HepG2 (cell line): Measurements from ENCODE around the gene ELP5. TPM values are rescaled to one million over a fixed set of nuclear protein-coding genes. Genes with fewer than 3 reads are reported as not detected.

Experiments used
- BORCS8-MEF2B ChIP-seq: sonication (generic); formaldehyde crosslinking; IDR thresholded peaks from 2 replicates; pipeline ENCODE4 v1.8.0; 2022; ENCODE audit warnings: mild to moderate bottlenecking, missing genetic modification reagents
- CTCF ChIP-seq: sonication (generic); formaldehyde crosslinking; IDR thresholded peaks from 2 replicates; pipeline ENCODE4 v1.5.0; 2020; ENCODE audit warnings: mild to moderate bottlenecking, missing genetic modification reagents, moderate library complexity
- GABPA ChIP-seq, 2 experiments: IDR thresholded peaks; 2 replicates each; pipeline ENCODE4 v1.6.1; 2011 to 2016; ENCODE audit warnings: low read depth in 2 of 2, low read length in 1 of 2, missing biosample characterization in 1 of 2, missing genetic modification characterization in 1 of 2
- MIER2 ChIP-seq: IDR thresholded peaks from 2 replicates; pipeline ENCODE4 v1.6.1; 2016; ENCODE audit warnings: missing biosample characterization, missing genetic modification reagents
- NCOR1 ChIP-seq: fragments of 200-600 bp; sonication (generic); IDR thresholded peaks from 2 replicates; pipeline ENCODE4 v1.7.0; 2017; ENCODE audit warnings: antibody characterized with exemption, low read length, borderline replicate concordance
- PAF1 ChIP-seq: IDR thresholded peaks from 2 replicates; pipeline ENCODE4 v1.6.1; 2016; ENCODE audit warnings: missing genetic modification reagents, missing compliant biosample characterization
- PCBP1 ChIP-seq: fragments of 200-400 bp; formaldehyde crosslinking; IDR thresholded peaks from 2 replicates; pipeline ENCODE4 v1.6.1; 2017; ENCODE audit warnings: mild to moderate bottlenecking, low read depth, low read length, borderline replicate concordance
- RAD51 ChIP-seq: fragments of 450-650 bp; IDR thresholded peaks from 2 replicates; pipeline ENCODE4 v1.6.1; 2016; ENCODE audit warnings: borderline replicate concordance
- THYN1 ChIP-seq: sonication (generic); formaldehyde crosslinking; IDR thresholded peaks from 2 replicates; pipeline ENCODE4 v1.8.1; 2023; ENCODE audit warnings: low read depth, mild to moderate bottlenecking, moderate library complexity, missing genetic modification reagents, borderline replicate concordance
- ZNF20 ChIP-seq: sonication (generic); formaldehyde crosslinking; IDR thresholded peaks from 2 replicates; pipeline ENCODE4 v1.4.0; 2020; ENCODE audit warnings: mild to moderate bottlenecking, moderate library complexity, missing genetic modification reagents
- ZNF280D ChIP-seq: sonication (generic); formaldehyde crosslinking; IDR thresholded peaks from 2 replicates; pipeline ENCODE4 v1.5.1; 2020; ENCODE audit warnings: mild to moderate bottlenecking, missing genetic modification reagents
- ZNF605 ChIP-seq: sonication (generic); formaldehyde crosslinking; IDR thresholded peaks from 2 replicates; pipeline ENCODE4 v1.8.0; 2022; ENCODE audit warnings: mild to moderate bottlenecking, missing genetic modification reagents
- ZNF616 ChIP-seq: sonication (generic); formaldehyde crosslinking; IDR thresholded peaks from 2 replicates; pipeline ENCODE4 v1.5.0; 2020; ENCODE audit warnings: low read depth, mild to moderate bottlenecking, missing genetic modification reagents
- ZNF724P ChIP-seq: sonication (generic); formaldehyde crosslinking; IDR thresholded peaks from 2 replicates; pipeline ENCODE4 v1.8.0; 2022; ENCODE audit warnings: missing genetic modification reagents, borderline replicate concordance
- polyA plus RNA-seq, 8 experiments: library from polyadenylated mRNA; depleted of rRNA in 3 of 8; stranded (reverse) in 7 of 8; unstranded in 1 of 8; fragments of >200 nt; fragmentation: Illumina TruSeq in 4 of 8; extraction: Trizol in 4 of 8; gene quantifications; 2 replicates each; pipeline versions ENCODE4 v1.2.1 to v1.2.3, GENCODE V29; 2011 to 2016; ENCODE audit warnings: low read depth in 4 of 8, missing spikeins in 1 of 8, mixed read lengths in 1 of 8; ENCODE audit not compliant: insufficient read depth in 1 of 8
- total RNA-seq, 5 experiments: library from RNA; depleted of rRNA; stranded (reverse); fragments of >200 nt; fragmentation: Illumina TruSeq; extraction: Trizol; gene quantifications; 2 replicates each; pipeline ENCODE4 v1.2.3, GENCODE V29; 2016; ENCODE audit warnings: low read depth in 1 of 5
- TF ChIP-seq, protein P1 (sequence below): sonication (generic); formaldehyde crosslinking; IDR thresholded peaks from 2 replicates; pipeline ENCODE4 v1.4.0; 2020; ENCODE audit warnings: low read depth, missing genetic modification reagents

The ELP5 gene
- total and polyA plus RNA-seq, 2 of the 13 experiments (the other 11 are each of a cell fraction or from before 2014, with no cell fraction given), result 67.6 to 69.8 TPM

DNA sequence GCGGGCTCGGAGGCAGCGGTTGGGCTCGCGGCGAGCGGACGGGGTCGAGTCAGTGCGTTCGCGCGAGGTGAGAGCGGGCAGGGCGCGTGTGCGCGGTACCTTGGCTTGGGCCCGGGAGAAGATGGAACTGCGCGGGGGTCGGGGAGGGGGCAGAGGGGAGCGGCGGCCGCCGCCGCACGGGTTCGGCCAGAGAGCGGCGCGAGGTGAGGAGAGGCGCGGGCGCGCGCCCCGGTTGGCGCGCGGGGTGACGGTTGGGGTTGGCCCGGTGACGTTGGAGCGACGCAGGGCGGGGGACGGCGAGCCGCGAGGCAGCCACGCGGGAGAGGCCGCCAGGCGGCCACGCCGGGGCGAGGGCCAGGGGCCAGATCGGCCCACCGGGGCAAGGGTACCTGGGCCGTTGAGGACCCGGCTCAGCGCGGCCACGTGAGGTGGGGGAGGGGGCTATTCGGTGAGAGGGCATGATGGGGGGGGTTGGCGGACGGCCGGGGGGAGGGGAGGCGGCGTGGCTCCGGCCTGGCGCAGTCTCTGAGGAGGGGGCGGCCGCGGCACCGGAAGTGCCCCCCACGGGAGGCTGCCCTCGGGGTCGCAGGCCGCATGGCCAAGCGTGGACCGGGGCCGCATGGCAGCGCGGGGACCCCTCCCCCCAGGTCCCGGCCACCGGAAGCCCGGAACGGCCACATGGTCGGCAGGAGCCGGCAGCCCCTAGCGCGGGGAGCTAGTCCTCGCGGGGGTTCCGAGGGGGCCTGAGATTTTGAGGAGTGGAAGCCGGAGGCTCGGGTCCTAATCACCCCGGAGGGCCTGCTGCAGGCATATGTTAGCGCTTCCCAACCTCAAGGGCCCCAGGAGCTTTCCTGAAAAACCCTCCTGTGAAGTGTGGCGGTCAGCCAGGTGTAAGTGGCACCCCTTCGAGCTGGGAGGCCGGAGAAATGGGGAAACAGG lies 55.9 kb downstream of the ELP5 start (continued):
- TF ChIP-seq, protein P1, sequence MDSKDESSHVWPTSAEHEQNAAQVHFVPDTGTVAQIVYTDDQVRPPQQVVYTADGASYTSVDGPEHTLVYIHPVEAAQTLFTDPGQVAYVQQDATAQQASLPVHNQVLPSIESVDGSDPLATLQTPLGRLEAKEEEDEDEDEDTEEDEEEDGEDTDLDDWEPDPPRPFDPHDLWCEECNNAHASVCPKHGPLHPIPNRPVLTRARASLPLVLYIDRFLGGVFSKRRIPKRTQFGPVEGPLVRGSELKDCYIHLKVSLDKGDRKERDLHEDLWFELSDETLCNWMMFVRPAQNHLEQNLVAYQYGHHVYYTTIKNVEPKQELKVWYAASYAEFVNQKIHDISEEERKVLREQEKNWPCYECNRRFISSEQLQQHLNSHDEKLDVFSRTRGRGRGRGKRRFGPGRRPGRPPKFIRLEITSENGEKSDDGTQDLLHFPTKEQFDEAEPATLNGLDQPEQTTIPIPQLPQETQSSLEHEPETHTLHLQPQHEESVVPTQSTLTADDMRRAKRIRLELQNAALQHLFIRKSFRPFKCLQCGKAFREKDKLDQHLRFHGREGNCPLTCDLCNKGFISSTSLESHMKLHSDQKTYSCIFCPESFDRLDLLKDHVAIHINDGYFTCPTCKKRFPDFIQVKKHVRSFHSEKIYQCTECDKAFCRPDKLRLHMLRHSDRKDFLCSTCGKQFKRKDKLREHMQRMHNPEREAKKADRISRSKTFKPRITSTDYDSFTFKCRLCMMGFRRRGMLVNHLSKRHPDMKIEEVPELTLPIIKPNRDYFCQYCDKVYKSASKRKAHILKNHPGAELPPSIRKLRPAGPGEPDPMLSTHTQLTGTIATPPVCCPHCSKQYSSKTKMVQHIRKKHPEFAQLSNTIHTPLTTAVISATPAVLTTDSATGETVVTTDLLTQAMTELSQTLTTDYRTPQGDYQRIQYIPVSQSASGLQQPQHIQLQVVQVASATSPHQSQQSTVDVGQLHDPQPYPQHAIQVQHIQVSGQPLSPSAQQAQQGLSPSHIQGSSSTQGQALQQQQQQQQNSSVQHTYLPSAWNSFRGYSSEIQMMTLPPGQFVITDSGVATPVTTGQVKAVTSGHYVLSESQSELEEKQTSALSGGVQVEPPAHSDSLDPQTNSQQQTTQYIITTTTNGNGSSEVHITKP (CRISPR knock-in tag), result no peak
- TF ChIP-seq NCOR1 (no peak), CTCF (CRISPR knock-in tag) (no peak), RAD51 (no peak), ZNF616 (CRISPR knock-in tag) (0 out of 2 replicates have a peak, but pooled peaks have one; percentile 26), MIER2 (CRISPR knock-in tag) (no peak), THYN1 (no peak), PAF1 (CRISPR knock-in tag) (no peak), ZNF20 (CRISPR knock-in tag) (no peak), ZNF605 (CRISPR knock-in tag) (no peak), PCBP1 (no peak), GABPA (IDR thresholded peaks at IDR 0.05; ENCODE audit: low read depth, low read length) (peak; percentile 55), GABPA (CRISPR knock-in tag; IDR thresholded peaks at IDR 0.05; ENCODE audit: low read depth) (no peak; the same call in 1 of the 2 replicates), ZNF280D (CRISPR knock-in tag) (no peak), BORCS8-MEF2B (CRISPR knock-in tag) (peak; percentile 30; the same call in 1 of the 2 replicates), ZNF724P (CRISPR knock-in tag) (0 out of 2 replicates have a peak, but pooled peaks have one; percentile 54)
